HEK293 (cell line): Measurements from ENCODE around the gene PSPH.

Experiments used
- CTCF ChIA-PET: fragments of 350-600 bp; formaldehyde crosslinking; extraction: SDS; loops from one replicate; lab custom pipeline; 2021; ENCODE audit warnings: antibody characterized with exemption; lab: Yijun Ruan, JAX
- POLR2A ChIA-PET: fragments of 300-600 bp; formaldehyde crosslinking; extraction: SDS; loops from one replicate; lab custom pipeline; 2020; ENCODE audit warnings: antibody characterized with exemption, inconsistent platforms; lab: Yijun Ruan, JAX
- H3K27ac ChIP-seq: fragments of 200-500 bp; sonication (Bioruptor generic); 2 replicates; pipeline ENCODE4 v1.5.1; 2014; ENCODE audit warnings: low read depth, low read length, control low read depth, inconsistent platforms; ENCODE audit errors: extremely low read depth
- H3K36me3 ChIP-seq, 2 experiments: fragments of 200-500 bp in 1 of 2; sonication (Bioruptor generic) in 1 of 2; 1 replicate in 1 of 2; 2 replicates in 1 of 2; pipeline ENCODE4 v1.5.1; 2014 to 2017; ENCODE audit warnings: inconsistent platforms in 2 of 2, low read length in 2 of 2; ENCODE audit not compliant: control insufficient read depth in 2 of 2, insufficient read depth in 1 of 2
- H3K4me1 ChIP-seq: fragments of 200-500 bp; sonication (Bioruptor generic); 2 replicates; pipeline ENCODE4 v1.5.1; 2014; ENCODE audit warnings: mild to moderate bottlenecking, low read length, inconsistent platforms; ENCODE audit not compliant: control insufficient read depth, insufficient read depth
- H3K4me3 ChIP-seq: 2 replicates; pipeline ENCODE4 v1.5.1; 2011; ENCODE audit warnings: low read depth, mild to moderate bottlenecking, control low read depth, low read length, moderate library complexity
- H3K9me3 ChIP-seq: fragments of 200-500 bp; sonication (Bioruptor generic); 2 replicates; pipeline ENCODE4 v1.5.1; 2014; ENCODE audit warnings: low read depth, low read length, inconsistent platforms; ENCODE audit not compliant: control insufficient read depth, insufficient read depth
- KLF16 ChIP-seq: fragments of 450-650 bp; formaldehyde crosslinking; IDR thresholded peaks from 2 replicates; pipeline ENCODE4 v1.5.1; 2017; ENCODE audit warnings: missing biosample characterization, missing genetic modification characterization
- MYNN ChIP-seq: fragments of 450-650 bp; formaldehyde crosslinking; IDR thresholded peaks from 2 replicates; pipeline ENCODE4 v1.5.1; 2016; ENCODE audit warnings: missing biosample characterization, missing genetic modification characterization, borderline replicate concordance
- MZF1 ChIP-seq: fragments of 450-650 bp; formaldehyde crosslinking; IDR thresholded peaks from 2 replicates; pipeline ENCODE4 v1.5.1; 2017; ENCODE audit warnings: missing biosample characterization, missing genetic modification characterization, borderline replicate concordance
- SP2 ChIP-seq: fragments of 450-650 bp; formaldehyde crosslinking; IDR thresholded peaks from 2 replicates; pipeline ENCODE4 v1.5.1; 2016; ENCODE audit warnings: missing biosample characterization, missing genetic modification characterization
- ZFHX2 ChIP-seq: fragments of 450-650 bp; formaldehyde crosslinking; conservative IDR thresholded peaks from 2 replicates; pipeline ENCODE4 v1.5.1; 2016; ENCODE audit warnings: missing biosample characterization, missing genetic modification characterization
- ZNF133 ChIP-seq: fragments of 450-650 bp; formaldehyde crosslinking; IDR thresholded peaks from 2 replicates; pipeline ENCODE4 v1.5.1; 2016; ENCODE audit warnings: missing biosample characterization, missing genetic modification characterization
- ZNF211 ChIP-seq: fragments of 450-650 bp; formaldehyde crosslinking; IDR thresholded peaks from 2 replicates; pipeline ENCODE4 v1.5.1; 2016; ENCODE audit warnings: low read depth, missing biosample characterization, missing genetic modification characterization
- ZNF26 ChIP-seq: fragments of 450-650 bp; formaldehyde crosslinking; IDR thresholded peaks from 2 replicates; pipeline ENCODE4 v1.5.1; 2016; ENCODE audit warnings: missing biosample characterization, missing genetic modification characterization
- ZNF501 ChIP-seq: fragments of 450-650 bp; formaldehyde crosslinking; IDR thresholded peaks from 2 replicates; pipeline ENCODE4 v1.5.1; 2016; ENCODE audit warnings: missing biosample characterization, missing genetic modification characterization
- ZNF514 ChIP-seq: fragments of 450-650 bp; formaldehyde crosslinking; IDR thresholded peaks from 2 replicates; pipeline ENCODE4 v1.5.1; 2016; ENCODE audit warnings: missing biosample characterization, missing genetic modification characterization
- ZNF529 ChIP-seq: fragments of 450-650 bp; formaldehyde crosslinking; IDR thresholded peaks from 2 replicates; pipeline ENCODE4 v1.5.1; 2017; ENCODE audit warnings: missing genetic modification characterization, missing biosample characterization; ENCODE audit not compliant: insufficient replicate concordance
- ZNF548 ChIP-seq: fragments of 450-650 bp; formaldehyde crosslinking; IDR thresholded peaks from 2 replicates; pipeline ENCODE4 v1.5.1; 2016; ENCODE audit warnings: missing biosample characterization, missing genetic modification characterization
- ZNF580 ChIP-seq: fragments of 450-650 bp; formaldehyde crosslinking; IDR thresholded peaks from 2 replicates; pipeline ENCODE4 v1.5.1; 2016; ENCODE audit warnings: missing biosample characterization, missing genetic modification characterization
- ZNF626 ChIP-seq: fragments of 450-650 bp; sonication (Bioruptor Pico); formaldehyde crosslinking; IDR thresholded peaks from 2 replicates; pipeline ENCODE4 v1.5.1; 2018; ENCODE audit warnings: missing biosample characterization, missing genetic modification characterization, inconsistent platforms
- ZNF654 ChIP-seq: fragments of 450-650 bp; formaldehyde crosslinking; IDR thresholded peaks from 2 replicates; pipeline ENCODE4 v1.5.1; 2016; ENCODE audit warnings: low read depth, missing biosample characterization, missing genetic modification characterization
- ZNF670 ChIP-seq: fragments of 450-650 bp; formaldehyde crosslinking; IDR thresholded peaks from 2 replicates; pipeline ENCODE4 v1.5.1; 2016; ENCODE audit warnings: missing biosample characterization, missing genetic modification characterization, low read depth
- ZNF791 ChIP-seq: fragments of 450-650 bp; formaldehyde crosslinking; IDR thresholded peaks from 2 replicates; pipeline ENCODE4 v1.5.1; 2016; ENCODE audit warnings: missing biosample characterization, missing genetic modification characterization
- ZNF830 ChIP-seq: fragments of 450-650 bp; IDR thresholded peaks from 2 replicates; pipeline ENCODE4 v1.5.0; 2018; ENCODE audit warnings: missing biosample characterization, missing genetic modification characterization, low read depth, mild to moderate bottlenecking, moderate library complexity
- ZXDB ChIP-seq: fragments of 450-650 bp; formaldehyde crosslinking; IDR thresholded peaks from 2 replicates; pipeline ENCODE4 v1.5.1; 2016; ENCODE audit warnings: missing biosample characterization, missing genetic modification characterization
- TF ChIP-seq, protein P1 (sequence below): fragments of 450-650 bp; formaldehyde crosslinking; IDR thresholded peaks from 2 replicates; pipeline ENCODE4 v1.5.1; 2016; ENCODE audit warnings: missing biosample characterization, missing genetic modification characterization
- TF ChIP-seq, protein P2 (sequence below): fragments of 450-650 bp; formaldehyde crosslinking; IDR thresholded peaks from 2 replicates; pipeline ENCODE4 v1.5.1; 2016; ENCODE audit warnings: missing biosample characterization, missing genetic modification characterization
- TF ChIP-seq, protein P3 (sequence below): fragments of 450-650 bp; formaldehyde crosslinking; IDR thresholded peaks from 2 replicates; pipeline ENCODE4; 2016; ENCODE audit warnings: missing biosample characterization, missing genetic modification characterization

PSPH gene

GRCh38 chr7:56079450-56080185 is 28.4 kb upstream of the PSPH start:
- Histone ChIP-seq H3K4me1 (no peaks in the 10 kb centered on the region), H3K36me3 (peaks cover 17 to 30% of the 10 kb centered on the region in 2 experiments; a peak in 2 of 3 replicates), H3K27ac (no peak overlapping the region)
- CTCF ChIA-PET = interaction anchor here (1.0 kb wide), 1 partner anchor 248 kb away, joined by 3 read pairs; no protein-coding TSS in a partner anchor
- TF ChIP-seq ZXDB (tag by site-specific recombination) (no peak), ZNF26 (no peak), ZNF501 (no peak), ZNF211 (tag by site-specific recombination) (no peak), SP2 (tag by site-specific recombination) (no peak), ZNF133 (tag by site-specific recombination) (no peak), ZNF654 (tag by site-specific recombination) (no peak), ZNF529 (tag by site-specific recombination) (no peak), ZFHX2 (tag by site-specific recombination) (no peak), ZNF548 (tag by site-specific recombination) (no peak), MYNN (no peak), ZNF626 (tag by site-specific recombination) (no peak)
- TF ChIP-seq, all 188 proteins: peak for 0
- POLR2A ChIA-PET = no interaction called here
- Histone ChIP-seq H3K4me3 (no peak overlapping the region), H3K9me3 (no peaks in the 10 kb centered on the region)

DNA sequence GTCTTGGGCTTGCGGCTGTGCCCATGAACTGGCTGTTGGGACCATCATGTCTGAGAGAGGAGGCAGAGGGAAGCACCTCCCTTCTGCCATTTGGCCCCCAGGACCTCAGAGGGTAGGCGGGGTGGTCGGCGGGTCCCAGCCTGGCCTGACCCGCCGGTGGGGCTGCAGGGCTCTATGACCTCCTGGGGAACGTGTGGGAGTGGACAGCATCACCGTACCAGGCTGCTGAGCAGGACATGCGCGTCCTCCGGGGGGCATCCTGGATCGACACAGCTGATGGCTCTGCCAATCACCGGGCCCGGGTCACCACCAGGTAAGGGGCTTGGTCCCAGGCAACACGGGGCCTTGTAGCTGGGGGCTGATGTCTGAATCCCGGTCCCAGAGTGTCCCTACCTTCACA is 27.0 kb upstream of the PSPH start:
- CTCF ChIA-PET = interaction anchor here (0.6 kb wide), 2 partner anchors 137 to 485 kb away, joined by 3 to 5 read pairs; no protein-coding TSS in a partner anchor
- Histone ChIP-seq H3K4me1 (no peaks in the 10 kb centered on the region), H3K9me3 (no peaks in the 10 kb centered on the region), H3K36me3 (peaks cover 18 to 31% of the 10 kb centered on the region in 2 experiments; a peak in 2 of 3 replicates), H3K27ac (no peak overlapping the region), H3K4me3 (no peak overlapping the region)
- POLR2A ChIA-PET = interaction anchor here (0.8 kb wide), 1 partner anchor 13 kb away, joined by 6 read pairs; no protein-coding TSS in a partner anchor
- TF ChIP-seq ZNF670 (tag by site-specific recombination) (no peak), ZNF133 (tag by site-specific recombination) (no peak), ZNF830 (no peak), ZNF791 (tag by site-specific recombination) (no peak), MZF1 (tag by site-specific recombination) (no peak), KLF16 (tag by site-specific recombination) (no peak), ZNF580 (tag by site-specific recombination) (no peak), ZNF514 (no peak)
- TF ChIP-seq, protein P1, sequence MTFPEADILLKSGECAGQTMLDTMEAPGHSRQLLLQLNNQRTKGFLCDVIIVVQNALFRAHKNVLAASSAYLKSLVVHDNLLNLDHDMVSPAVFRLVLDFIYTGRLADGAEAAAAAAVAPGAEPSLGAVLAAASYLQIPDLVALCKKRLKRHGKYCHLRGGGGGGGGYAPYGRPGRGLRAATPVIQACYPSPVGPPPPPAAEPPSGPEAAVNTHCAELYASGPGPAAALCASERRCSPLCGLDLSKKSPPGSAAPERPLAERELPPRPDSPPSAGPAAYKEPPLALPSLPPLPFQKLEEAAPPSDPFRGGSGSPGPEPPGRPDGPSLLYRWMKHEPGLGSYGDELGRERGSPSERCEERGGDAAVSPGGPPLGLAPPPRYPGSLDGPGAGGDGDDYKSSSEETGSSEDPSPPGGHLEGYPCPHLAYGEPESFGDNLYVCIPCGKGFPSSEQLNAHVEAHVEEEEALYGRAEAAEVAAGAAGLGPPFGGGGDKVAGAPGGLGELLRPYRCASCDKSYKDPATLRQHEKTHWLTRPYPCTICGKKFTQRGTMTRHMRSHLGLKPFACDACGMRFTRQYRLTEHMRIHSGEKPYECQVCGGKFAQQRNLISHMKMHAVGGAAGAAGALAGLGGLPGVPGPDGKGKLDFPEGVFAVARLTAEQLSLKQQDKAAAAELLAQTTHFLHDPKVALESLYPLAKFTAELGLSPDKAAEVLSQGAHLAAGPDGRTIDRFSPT (tag by site-specific recombination) = no peak
- TF ChIP-seq, protein P2, sequence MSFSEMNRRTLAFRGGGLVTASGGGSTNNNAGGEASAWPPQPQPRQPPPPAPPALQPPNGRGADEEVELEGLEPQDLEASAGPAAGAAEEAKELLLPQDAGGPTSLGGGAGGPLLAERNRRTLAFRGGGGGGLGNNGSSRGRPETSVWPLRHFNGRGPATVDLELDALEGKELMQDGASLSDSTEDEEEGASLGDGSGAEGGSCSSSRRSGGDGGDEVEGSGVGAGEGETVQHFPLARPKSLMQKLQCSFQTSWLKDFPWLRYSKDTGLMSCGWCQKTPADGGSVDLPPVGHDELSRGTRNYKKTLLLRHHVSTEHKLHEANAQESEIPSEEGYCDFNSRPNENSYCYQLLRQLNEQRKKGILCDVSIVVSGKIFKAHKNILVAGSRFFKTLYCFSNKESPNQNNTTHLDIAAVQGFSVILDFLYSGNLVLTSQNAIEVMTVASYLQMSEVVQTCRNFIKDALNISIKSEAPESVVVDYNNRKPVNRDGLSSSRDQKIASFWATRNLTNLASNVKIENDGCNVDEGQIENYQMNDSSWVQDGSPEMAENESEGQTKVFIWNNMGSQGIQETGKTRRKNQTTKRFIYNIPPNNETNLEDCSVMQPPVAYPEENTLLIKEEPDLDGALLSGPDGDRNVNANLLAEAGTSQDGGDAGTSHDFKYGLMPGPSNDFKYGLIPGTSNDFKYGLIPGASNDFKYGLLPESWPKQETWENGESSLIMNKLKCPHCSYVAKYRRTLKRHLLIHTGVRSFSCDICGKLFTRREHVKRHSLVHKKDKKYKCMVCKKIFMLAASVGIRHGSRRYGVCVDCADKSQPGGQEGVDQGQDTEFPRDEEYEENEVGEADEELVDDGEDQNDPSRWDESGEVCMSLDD (tag by site-specific recombination) = no peak
- TF ChIP-seq, protein P3, sequence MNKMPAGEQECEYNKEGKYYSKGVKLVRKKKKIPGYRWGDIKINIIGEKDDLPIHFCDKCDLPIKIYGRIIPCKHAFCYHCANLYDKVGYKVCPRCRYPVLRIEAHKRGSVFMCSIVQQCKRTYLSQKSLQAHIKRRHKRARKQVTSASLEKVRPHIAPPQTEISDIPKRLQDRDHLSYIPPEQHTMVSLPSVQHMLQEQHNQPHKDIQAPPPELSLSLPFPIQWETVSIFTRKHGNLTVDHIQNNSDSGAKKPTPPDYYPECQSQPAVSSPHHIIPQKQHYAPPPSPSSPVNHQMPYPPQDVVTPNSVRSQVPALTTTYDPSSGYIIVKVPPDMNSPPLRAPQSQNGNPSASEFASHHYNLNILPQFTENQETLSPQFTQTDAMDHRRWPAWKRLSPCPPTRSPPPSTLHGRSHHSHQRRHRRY (tag by site-specific recombination) = no peak
